Liver (tissue), 9 donors: ENCODE measurements around the gene CAPS. TPM values are rescaled to one million over a fixed set of nuclear protein-coding genes. Genes with fewer than 3 reads are reported as not detected.
A peak's percentile ranks its signal among the peaks of the same experiment; 100 is the strongest.

Experiments used
- DNase-seq: peaks from one replicate; pipeline ENCODE4 v3.0.0-alpha.2; 2017; ENCODE audit warnings: low spot score
- H3K27ac ChIP-seq, 2 donors: one replicate each; pipeline ENCODE4 v1.7.0; 2013; ENCODE audit warnings: inconsistent platforms in 2 of 2, low read length in 2 of 2, control low read depth in 1 of 2, low read depth in 1 of 2, mild to moderate bottlenecking in 1 of 2
- H3K27me3 ChIP-seq, 4 donors: one replicate each; pipeline versions ENCODE4 v1.6.1 to v1.7.0; 2013; ENCODE audit warnings: low read length in 3 of 4, inconsistent platforms in 1 of 4, mild to moderate bottlenecking in 1 of 4, moderate library complexity in 1 of 4; ENCODE audit not compliant: control insufficient read depth in 4 of 4, insufficient read depth in 4 of 4
- H3K36me3 ChIP-seq, 4 donors: one replicate each; pipeline versions ENCODE4 v1.6.1 to v1.7.0; 2013; ENCODE audit warnings: low read length in 3 of 4, mild to moderate bottlenecking in 3 of 4, low read depth in 1 of 4, moderate library complexity in 1 of 4; ENCODE audit not compliant: control insufficient read depth in 4 of 4, insufficient read depth in 3 of 4
- H3K4me1 ChIP-seq, 4 donors: one replicate each; pipeline versions ENCODE4 v1.6.1 to v1.7.0; 2013; ENCODE audit warnings: low read length in 3 of 4, mild to moderate bottlenecking in 3 of 4, moderate library complexity in 1 of 4; ENCODE audit not compliant: control insufficient read depth in 4 of 4, insufficient read depth in 4 of 4
- H3K4me3 ChIP-seq, 3 donors: one replicate each; pipeline versions ENCODE4 v1.6.1 to v1.7.0; 2013; ENCODE audit warnings: low read length in 3 of 3, control low read depth in 1 of 3, low read depth in 1 of 3, mild to moderate bottlenecking in 1 of 3
- H3K9ac ChIP-seq, 2 donors: one replicate each; pipeline ENCODE4 v1.7.0; 2013; ENCODE audit warnings: low read length in 2 of 2, mild to moderate bottlenecking in 2 of 2, moderate library complexity in 2 of 2, control low read depth in 1 of 2, low read depth in 1 of 2
- H3K9me3 ChIP-seq, 4 donors: one replicate each; pipeline versions ENCODE4 v1.6.1 to v1.7.0; 2013; ENCODE audit warnings: low read length in 3 of 4; ENCODE audit not compliant: control insufficient read depth in 4 of 4
- CTCF ChIP-seq: fragments of 150-350 bp; IDR thresholded peaks from 2 replicates; pipeline ENCODE4 v1.5.1; 2017; ENCODE audit warnings: improper control_type of control experiment, low read depth, low read length; ENCODE audit not compliant: missing input control
- EGR1 ChIP-seq, 2 donors: IDR thresholded peaks; 2 replicates each; pipeline ENCODE4 v1.6.1; 2016 to 2018; ENCODE audit warnings: antibody characterized with exemption in 2 of 2, low read depth in 2 of 2
- FOXA1 ChIP-seq: IDR thresholded peaks from 2 replicates; pipeline ENCODE4 v1.6.1; 2016; ENCODE audit warnings: antibody characterized with exemption
- FOXA2 ChIP-seq: IDR thresholded peaks from 2 replicates; pipeline ENCODE4 v1.6.1; 2016; ENCODE audit warnings: antibody characterized with exemption
- JUND ChIP-seq, 2 donors: IDR thresholded peaks; 2 replicates each; pipeline ENCODE4 v1.6.1; 2016; ENCODE audit warnings: antibody characterized with exemption in 2 of 2
- MAX ChIP-seq: IDR thresholded peaks from 2 replicates; pipeline ENCODE4 v1.6.1; 2016; ENCODE audit warnings: antibody characterized with exemption
- NR2F2 ChIP-seq: IDR thresholded peaks from 2 replicates; pipeline ENCODE4 v1.6.1; 2016; ENCODE audit warnings: antibody characterized with exemption
- RXRA ChIP-seq, 2 donors: IDR thresholded peaks; 2 replicates each; pipeline ENCODE4 v1.6.1; 2017 to 2018; ENCODE audit warnings: antibody characterized with exemption in 2 of 2, mild to moderate bottlenecking in 1 of 2
- SP1 ChIP-seq: IDR thresholded peaks from 2 replicates; pipeline ENCODE4 v1.6.1; 2018; ENCODE audit warnings: antibody characterized with exemption, mild to moderate bottlenecking
- YY1 ChIP-seq: IDR thresholded peaks from 2 replicates; pipeline ENCODE4 v1.6.1; 2016; ENCODE audit warnings: antibody characterized with exemption, mild to moderate bottlenecking
- ZBTB33 ChIP-seq: IDR thresholded peaks from 2 replicates; pipeline ENCODE4 v1.6.1; 2016; ENCODE audit warnings: antibody characterized with exemption
- WGBS: extraction: QIAGEN DNeasy Blood & Tissue Kit; methylation state at CpG from one replicate; pipeline ENCODE4 v1.1.7; 2013; 5-methylcytosine and 5-hydroxymethylcytosine counted together
- polyA plus RNA-seq, 2 donors: library from polyadenylated mRNA; stranded (reverse) in 1 of 2; unstranded in 1 of 2; fragments of 200-250 nt in 1 of 2; fragments of >200 nt in 1 of 2; fragmentation: Nextera tagmentation in 1 of 2; extraction: Ambion mirVana in 1 of 2; gene quantifications; one replicate each; pipeline versions ENCODE4 v1.2.1 to v1.2.3, GENCODE V29; 2013 to 2015
- total RNA-seq, 2 donors: library from RNA; depleted of rRNA; stranded (reverse); fragments of >200 nt; gene quantifications; one replicate each; pipeline ENCODE4 v1.2.3, GENCODE V29; 2014
- TF ChIP-seq, protein P1 (sequence below): IDR thresholded peaks from 2 replicates; pipeline ENCODE4 v1.6.1; 2016; ENCODE audit warnings: antibody characterized with exemption, mild to moderate bottlenecking
- donor health status: healthy.
- donor health status: healthy.
- donor health status: healthy.
- donor health status: healthy.
- donor health status: healthy.

Gene CAPS
- total and polyA plus RNA-seq, 4 donors, result 2.1 to 11.4 (median 3.5) TPM

DNA sequence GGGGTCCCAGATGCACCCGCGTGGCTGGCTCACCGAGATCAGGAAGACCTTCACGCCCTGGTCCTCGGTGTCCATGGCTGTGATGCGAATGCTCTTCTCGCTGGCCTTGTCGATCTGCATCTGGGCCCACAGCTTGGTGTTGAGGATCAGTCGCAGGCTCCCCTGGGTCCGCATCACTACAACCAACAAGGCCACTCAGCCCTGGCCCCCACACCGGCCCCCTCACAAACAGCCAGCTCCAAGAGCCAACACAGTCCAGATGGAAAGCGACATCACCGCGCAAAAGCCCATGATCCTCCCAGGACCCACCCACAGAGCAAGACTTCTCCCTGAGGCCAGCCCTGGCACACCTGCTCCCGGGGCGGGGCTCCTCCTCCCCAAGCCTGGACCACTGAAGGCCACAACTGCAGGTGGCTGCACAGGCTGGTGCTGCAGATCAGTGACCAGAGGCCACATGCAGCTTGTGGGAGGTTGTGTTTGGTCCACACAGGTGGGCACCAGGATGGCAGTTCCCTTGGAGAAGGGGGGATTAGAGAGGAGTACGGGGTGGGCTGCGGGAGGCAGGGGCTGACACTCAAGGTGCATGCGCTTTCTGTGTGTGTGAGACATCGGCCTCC is 4.5 kb downstream of the CAPS start:
- no peak for DNase-seq
- 97% methylated on average over 20 of the region's 20 CpGs for WGBS
- Histone ChIP-seq H3K36me3 (peaks cover 15 to 67% (median 19%) of the 10 kb centered on the region in 4 donors), H3K27ac (no peak overlapping the region), H3K4me1 (peaks cover 5 to 12% (median 6%) of the 10 kb centered on the region in 4 donors), H3K27me3 (no peaks in the 10 kb centered on the region), H3K9me3 (no peaks in the 10 kb centered on the region), H3K9ac (no peak overlapping the region), H3K4me3 (no peak overlapping the region)
- TF ChIP-seq YY1 (no peak), SP1 (no peak), ZBTB33 (no peak), EGR1 (IDR thresholded peaks at IDR 0.05; ENCODE audit: low read depth in 2 of 2) (no peak), JUND (IDR thresholded peaks at IDR 0.05) (no peak), FOXA2 (no peak)
- TF ChIP-seq, protein P1, sequence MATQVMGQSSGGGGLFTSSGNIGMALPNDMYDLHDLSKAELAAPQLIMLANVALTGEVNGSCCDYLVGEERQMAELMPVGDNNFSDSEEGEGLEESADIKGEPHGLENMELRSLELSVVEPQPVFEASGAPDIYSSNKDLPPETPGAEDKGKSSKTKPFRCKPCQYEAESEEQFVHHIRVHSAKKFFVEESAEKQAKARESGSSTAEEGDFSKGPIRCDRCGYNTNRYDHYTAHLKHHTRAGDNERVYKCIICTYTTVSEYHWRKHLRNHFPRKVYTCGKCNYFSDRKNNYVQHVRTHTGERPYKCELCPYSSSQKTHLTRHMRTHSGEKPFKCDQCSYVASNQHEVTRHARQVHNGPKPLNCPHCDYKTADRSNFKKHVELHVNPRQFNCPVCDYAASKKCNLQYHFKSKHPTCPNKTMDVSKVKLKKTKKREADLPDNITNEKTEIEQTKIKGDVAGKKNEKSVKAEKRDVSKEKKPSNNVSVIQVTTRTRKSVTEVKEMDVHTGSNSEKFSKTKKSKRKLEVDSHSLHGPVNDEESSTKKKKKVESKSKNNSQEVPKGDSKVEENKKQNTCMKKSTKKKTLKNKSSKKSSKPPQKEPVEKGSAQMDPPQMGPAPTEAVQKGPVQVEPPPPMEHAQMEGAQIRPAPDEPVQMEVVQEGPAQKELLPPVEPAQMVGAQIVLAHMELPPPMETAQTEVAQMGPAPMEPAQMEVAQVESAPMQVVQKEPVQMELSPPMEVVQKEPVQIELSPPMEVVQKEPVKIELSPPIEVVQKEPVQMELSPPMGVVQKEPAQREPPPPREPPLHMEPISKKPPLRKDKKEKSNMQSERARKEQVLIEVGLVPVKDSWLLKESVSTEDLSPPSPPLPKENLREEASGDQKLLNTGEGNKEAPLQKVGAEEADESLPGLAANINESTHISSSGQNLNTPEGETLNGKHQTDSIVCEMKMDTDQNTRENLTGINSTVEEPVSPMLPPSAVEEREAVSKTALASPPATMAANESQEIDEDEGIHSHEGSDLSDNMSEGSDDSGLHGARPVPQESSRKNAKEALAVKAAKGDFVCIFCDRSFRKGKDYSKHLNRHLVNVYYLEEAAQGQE, result no peak

DNA sequence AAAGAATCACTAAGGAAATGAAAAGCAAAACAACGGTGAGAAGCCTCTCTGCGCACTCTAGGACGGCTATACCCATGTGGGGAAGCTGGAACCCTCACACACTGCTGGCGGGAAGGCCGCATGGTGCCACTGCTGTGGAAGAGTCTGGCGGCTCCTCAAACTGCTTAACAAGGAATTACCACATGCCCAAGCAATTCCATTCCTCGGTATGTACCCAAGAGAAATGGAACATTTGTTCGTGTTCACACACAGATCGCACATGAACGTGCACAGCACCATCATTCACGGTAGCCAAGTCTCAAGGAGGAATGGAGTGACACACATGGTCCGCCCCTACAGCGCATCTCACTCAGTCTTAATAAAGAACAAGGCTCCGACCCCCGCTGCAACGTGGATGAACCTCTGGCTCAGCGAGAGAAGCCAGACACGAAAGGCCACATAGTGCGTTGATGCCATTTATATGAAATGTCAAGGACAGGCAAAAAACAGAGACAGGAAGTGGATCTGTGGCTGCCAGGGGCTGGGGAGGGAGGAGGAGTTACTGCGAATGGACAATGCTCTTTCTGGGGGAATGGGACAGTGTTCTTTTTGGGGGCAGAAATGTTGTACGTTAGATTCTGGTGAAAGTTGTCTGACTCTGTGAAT is 7.6 kb downstream of the CAPS start:
- H3K27ac ChIP-seq, result no peak overlapping the region
- no peak for DNase-seq
- peak; percentile 27 for TF ChIP-seq NR2F2
- TF ChIP-seq JUND (IDR thresholded peaks at IDR 0.05), result no peak
- H3K9ac ChIP-seq, result no peak overlapping the region
- no peaks in the 10 kb centered on the region for H3K27me3 ChIP-seq
- no peaks in the 10 kb centered on the region for H3K4me1 ChIP-seq
- WGBS, result 87% methylated on average over 21 of the region's 21 CpGs
- no peaks in the 10 kb centered on the region for H3K9me3 ChIP-seq
- peaks cover 18 to 86% (median 42%) of the 10 kb centered on the region in 4 donors for H3K36me3 ChIP-seq
- no peak overlapping the region for H3K4me3 ChIP-seq

GRCh38 chr19:5922161-5922545 is 8.1 kb downstream of the CAPS start:
- Histone ChIP-seq H3K27ac (no peak overlapping the region), H3K4me3 (no peak overlapping the region), H3K27me3 (no peaks in the 10 kb centered on the region), H3K9me3 (no peaks in the 10 kb centered on the region), H3K36me3 (peaks cover 18 to 86% (median 47%) of the 10 kb centered on the region in 4 donors), H3K4me1 (no peaks in the 10 kb centered on the region), H3K9ac (no peak overlapping the region)
- no peak for DNase-seq
- WGBS, result 94% methylated on average over 12 of the region's 12 CpGs
- no peak for TF ChIP-seq SP1
- no peak for TF ChIP-seq NR2F2
- TF ChIP-seq JUND (IDR thresholded peaks at IDR 0.05), result no peak
- no peak for TF ChIP-seq CTCF
- TF ChIP-seq FOXA1, result no peak
- TF ChIP-seq RXRA (IDR thresholded peaks at IDR 0.05), result no peak
- no peak for TF ChIP-seq MAX
- no peak for TF ChIP-seq YY1
